GM12875 (cell line): Measurements from ENCODE around the gene TNIP1.

ENCODE experiments used
- H3K4me3 ChIP-seq: one replicate; pipeline ENCODE4 v1.5.1; 2011; ENCODE audit warnings: low read depth, low read length, control low read depth
- TF ChIP-seq, protein P1 (sequence below): IDR thresholded peaks from 2 replicates; pipeline ENCODE4 v1.5.1; 2011; ENCODE audit warnings: low read depth, mild to moderate bottlenecking, control low read depth, inconsistent platforms, low read length, moderate library complexity, borderline replicate concordance; ENCODE audit not compliant: insufficient read depth

Gene TNIP1

DNA sequence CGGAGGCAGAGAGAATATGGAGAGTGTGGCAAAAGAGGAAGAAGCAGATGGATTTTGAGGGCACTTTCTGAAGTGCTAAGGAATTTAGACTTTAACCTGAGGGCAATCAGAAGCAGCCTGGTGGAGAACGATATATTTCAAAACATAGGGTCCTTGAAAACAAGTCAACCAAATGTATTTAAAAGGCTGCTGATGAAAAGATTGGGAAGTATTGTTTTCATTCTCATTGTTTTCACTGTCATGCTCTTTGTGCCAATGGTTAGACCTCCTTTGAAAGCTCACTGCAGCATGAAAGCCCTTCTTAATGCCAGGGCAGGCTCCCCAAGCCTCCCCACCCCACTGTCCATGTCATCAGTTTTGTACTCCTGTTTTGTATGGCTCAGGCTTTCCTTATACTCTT is 62.9 kb downstream of the TNIP1 start:
- TF ChIP-seq, protein P1, sequence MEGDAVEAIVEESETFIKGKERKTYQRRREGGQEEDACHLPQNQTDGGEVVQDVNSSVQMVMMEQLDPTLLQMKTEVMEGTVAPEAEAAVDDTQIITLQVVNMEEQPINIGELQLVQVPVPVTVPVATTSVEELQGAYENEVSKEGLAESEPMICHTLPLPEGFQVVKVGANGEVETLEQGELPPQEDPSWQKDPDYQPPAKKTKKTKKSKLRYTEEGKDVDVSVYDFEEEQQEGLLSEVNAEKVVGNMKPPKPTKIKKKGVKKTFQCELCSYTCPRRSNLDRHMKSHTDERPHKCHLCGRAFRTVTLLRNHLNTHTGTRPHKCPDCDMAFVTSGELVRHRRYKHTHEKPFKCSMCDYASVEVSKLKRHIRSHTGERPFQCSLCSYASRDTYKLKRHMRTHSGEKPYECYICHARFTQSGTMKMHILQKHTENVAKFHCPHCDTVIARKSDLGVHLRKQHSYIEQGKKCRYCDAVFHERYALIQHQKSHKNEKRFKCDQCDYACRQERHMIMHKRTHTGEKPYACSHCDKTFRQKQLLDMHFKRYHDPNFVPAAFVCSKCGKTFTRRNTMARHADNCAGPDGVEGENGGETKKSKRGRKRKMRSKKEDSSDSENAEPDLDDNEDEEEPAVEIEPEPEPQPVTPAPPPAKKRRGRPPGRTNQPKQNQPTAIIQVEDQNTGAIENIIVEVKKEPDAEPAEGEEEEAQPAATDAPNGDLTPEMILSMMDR: no peak
- H3K4me3 ChIP-seq: no peak overlapping the region

DNA sequence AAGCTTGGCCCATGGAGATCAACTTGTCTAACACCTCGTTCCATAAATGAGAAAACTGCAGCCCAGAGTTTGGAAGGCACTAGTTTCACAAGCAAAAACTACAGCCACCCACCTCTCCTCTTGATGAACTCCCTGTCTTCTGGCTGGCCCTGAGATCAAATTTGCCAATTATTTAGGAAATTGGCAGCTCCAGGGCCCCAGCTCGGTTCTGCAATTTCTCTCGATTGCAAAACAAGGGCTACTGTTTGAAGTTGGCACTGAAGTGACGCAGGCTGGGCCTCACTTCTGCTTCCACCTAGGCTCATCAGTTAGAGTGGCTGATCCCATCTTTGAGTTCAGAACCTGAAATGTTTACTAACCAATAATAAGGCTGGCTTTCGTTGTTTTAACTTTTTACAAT is 64.1 kb downstream of the TNIP1 start:
- TF ChIP-seq, protein P1: no peak
- H3K4me3 ChIP-seq: no peak overlapping the region

DNA sequence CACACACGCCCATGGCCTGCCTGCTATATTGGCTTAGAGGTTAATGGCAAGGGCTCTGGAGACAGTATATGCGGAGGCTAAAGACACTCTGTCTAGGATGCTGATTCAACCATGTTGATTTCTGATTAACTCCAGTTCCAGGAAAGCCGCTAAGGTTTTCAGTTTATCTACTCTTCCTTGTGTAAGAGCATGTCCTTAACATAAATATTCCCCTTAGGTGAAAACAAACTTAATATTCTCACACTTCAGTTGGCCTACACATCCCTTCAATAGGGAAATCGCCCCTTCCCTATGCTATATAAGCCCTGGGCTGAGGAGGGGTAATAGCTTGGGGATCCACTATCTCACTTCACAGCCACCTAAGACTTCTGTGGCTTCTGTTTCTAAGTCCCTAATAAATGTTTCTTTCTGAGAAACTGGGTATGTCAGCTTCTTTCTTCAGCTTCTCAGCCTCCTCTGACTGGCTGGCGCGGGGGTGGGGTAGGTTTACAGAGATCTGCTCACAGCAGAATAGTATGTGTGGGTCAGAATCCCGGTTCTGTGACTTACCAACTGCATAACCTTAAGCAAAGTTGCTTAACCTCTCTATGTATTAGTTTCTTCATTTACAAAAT is 64.8 kb downstream of the TNIP1 start:
- H3K4me3 ChIP-seq: no peak overlapping the region
- TF ChIP-seq, protein P1: no peak

DNA sequence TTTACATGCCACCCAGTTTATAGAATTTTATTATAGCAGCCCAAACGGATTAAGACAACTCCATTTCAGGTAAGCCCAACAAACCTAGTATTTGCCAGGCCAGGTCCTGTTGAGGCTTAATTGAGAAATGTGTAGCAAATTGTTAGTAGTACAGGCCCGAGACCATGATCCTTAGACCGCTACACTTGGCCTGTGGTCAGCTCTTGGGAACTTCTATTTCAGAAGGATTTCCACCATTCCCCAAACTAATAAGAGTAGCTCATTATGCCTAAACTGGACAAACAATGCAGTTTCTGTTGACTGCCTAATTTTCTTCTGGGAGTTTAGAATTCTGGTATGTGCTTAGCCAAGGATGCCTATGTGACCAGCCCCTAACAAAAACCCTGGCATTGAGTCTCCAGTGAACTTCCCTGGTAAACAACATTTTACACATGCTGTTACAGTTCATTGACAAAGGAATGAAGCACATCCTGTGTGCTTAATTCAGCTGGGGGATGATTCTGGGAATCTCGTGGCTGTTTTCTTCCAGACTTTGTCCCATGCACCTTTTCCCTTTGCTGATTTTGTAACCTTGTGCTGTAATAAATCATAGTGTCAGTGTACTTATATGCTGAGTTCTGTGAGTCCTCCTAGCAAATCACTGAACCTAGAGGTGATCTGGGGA is 66.0 kb downstream of the TNIP1 start:
- TF ChIP-seq, protein P1: no peak
- H3K4me3 ChIP-seq: no peak overlapping the region

DNA sequence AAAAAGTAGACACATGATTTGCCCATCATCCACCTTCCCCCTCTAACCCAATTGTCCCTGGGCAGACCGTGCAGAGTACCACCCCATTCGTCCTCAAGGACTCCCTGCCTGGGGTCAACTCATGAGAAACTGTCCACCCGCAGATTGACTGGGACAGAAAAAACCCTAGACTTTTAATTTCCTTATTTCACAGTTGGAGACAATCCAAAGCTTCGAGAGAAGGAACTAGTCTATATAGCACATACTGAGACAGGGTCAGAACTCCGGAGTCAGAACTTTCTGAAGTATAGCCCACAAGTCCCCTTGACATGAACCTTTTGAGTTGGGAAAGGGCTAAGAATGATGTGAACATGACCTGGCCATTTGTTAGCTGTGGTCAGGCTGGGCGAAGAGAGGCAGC is 68.0 kb downstream of the TNIP1 start:
- H3K4me3 ChIP-seq: no peak overlapping the region
- TF ChIP-seq, protein P1: no peak

DNA sequence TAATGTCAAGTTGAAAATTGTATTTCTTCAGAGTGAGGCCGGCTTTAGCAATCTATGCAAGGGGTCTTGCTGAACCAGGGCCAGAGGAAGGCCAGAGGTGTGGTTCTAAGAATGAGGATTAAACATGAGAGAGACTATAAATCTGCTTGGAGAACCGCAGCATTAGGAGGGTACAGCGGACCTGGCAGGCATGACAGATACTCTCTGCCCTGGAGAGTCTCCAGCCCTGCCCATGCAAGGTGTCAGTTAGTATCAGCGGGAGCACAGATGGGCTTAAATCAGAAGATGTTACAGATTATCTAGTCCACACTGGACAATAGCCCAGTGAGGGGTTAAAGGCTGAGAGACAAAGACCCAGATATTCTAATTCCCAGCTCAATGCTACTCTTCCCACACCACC is 71.9 kb downstream of the TNIP1 start:
- TF ChIP-seq, protein P1: no peak
- H3K4me3 ChIP-seq: no peak overlapping the region

DNA sequence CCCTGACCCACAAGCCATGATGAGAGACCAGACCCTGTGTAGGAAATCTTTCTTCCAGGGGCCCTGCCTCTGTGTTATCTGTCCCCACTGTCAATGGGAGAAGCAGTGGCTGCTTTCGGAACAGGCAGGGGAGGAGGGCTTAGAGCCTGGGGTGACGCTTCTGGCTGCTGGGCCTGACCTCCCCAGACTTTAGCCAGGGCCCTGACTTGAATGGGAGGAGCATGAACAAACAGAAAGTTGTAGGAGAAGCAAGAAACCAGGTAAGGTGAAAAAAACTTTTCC is 72.7 kb downstream of the TNIP1 start:
- TF ChIP-seq, protein P1: no peak

More for the DNA sequence above, 72.7 kb downstream of the TNIP1 start:
- H3K4me3 ChIP-seq: no peak overlapping the region
